ENCODE measurements around the gene CLIC4. TPM values are rescaled to one million over a fixed set of nuclear protein-coding genes. Genes with fewer than 3 reads are reported as not detected.
"Not testable (repeated sequence)": the region's sequence is repeated elsewhere in the genome, so short reads cannot be mapped to it uniquely, and the experiment has no call there.

Gene CLIC4
- polyA plus RNA-seq, 1 donor: 119 TPM

- peak; percentile 67 for DNase-seq
These were observed 25.1 kb upstream of the CLIC4 start for GRCh38 chr1:24720152-24720551.

GRCh38 chr1:24721533-24721932 lies 23.7 kb upstream of the CLIC4 start:
- DNase-seq: no peak

- DNase-seq: not testable (repeated sequence)
These were observed 22.9 kb upstream of the CLIC4 start for GRCh38 chr1:24722073-24723035.

- no peak for DNase-seq
These were observed 20.7 kb upstream of the CLIC4 start for GRCh38 chr1:24724345-24725208.

- DNase-seq: no peak
These were observed 20.0 kb upstream of the CLIC4 start for GRCh38 chr1:24725209-24725651.

- DNase-seq: no peak
These were observed 18.5 kb upstream of the CLIC4 start for GRCh38 chr1:24726741-24727140.

- DNase-seq: no peak
These were observed 17.6 kb upstream of the CLIC4 start for GRCh38 chr1:24727501-24728216.

GRCh38 chr1:24728982-24729381 lies 16.3 kb upstream of the CLIC4 start:
- no peak for DNase-seq

GRCh38 chr1:24732186-24732885 lies 12.9 kb upstream of the CLIC4 start:
- DNase-seq: no peak

- not testable (repeated sequence) for DNase-seq
These were observed 11.9 kb upstream of the CLIC4 start for GRCh38 chr1:24733342-24733741.

- no peak for DNase-seq
These were observed 10.1 kb upstream of the CLIC4 start for GRCh38 chr1:24735156-24735508.

- DNase-seq: peak; percentile 42
These were observed 9.5 kb upstream of the CLIC4 start for GRCh38 chr1:24735509-24736375.

GRCh38 chr1:24737368-24738117 lies 7.7 kb upstream of the CLIC4 start:
- no peak for DNase-seq

GRCh38 chr1:24739241-24739640 lies 6.0 kb upstream of the CLIC4 start:
- no peak for DNase-seq

- DNase-seq: no peak
These were observed 2.9 kb upstream of the CLIC4 start for GRCh38 chr1:24742090-24742938.

- DNase-seq: no peak
These were observed 1.6 kb upstream of the CLIC4 start for GRCh38 chr1:24743404-24744211.

- DNase-seq: peak; percentile 67
These were observed 615 bp downstream of the CLIC4 start for GRCh38 chr1:24745711-24746413.

Data from hindlimb muscle (tissue), 1 donor.